PC-3 (cell line): Measurements from ENCODE around the gene VPS52. TPM values are rescaled to one million over a fixed set of nuclear protein-coding genes. Genes with fewer than 3 reads are reported as not detected.
"Not testable (repeated sequence)": the region's sequence is repeated elsewhere in the genome, so short reads cannot be mapped to it uniquely, and the experiment has no call there.

Experiments used
- ATAC-seq: fragments of 200-7000 bp; cut with Tn5 transposase; 2 replicates; pipeline ENCODE4 v1.9.1; 2020; ENCODE audit warnings: mild to moderate bottlenecking, moderate library complexity
- BruUV-seq: library from RNA; stranded (reverse); fragments of 400-500 nt; replicated peaks from 2 replicates; lab custom pipeline; 2021; lab: Mats Ljungman, UMichigan
- CTCF ChIA-PET: fragments of 300-600 bp; sonication (Branson Sonifier 250); formaldehyde crosslinking; loops from one replicate; lab custom pipeline; 2022; ENCODE audit warnings: antibody characterized with exemption; lab: Charles Lee
- POLR2A ChIA-PET: fragments of 300-600 bp; sonication (Branson Sonifier 250); formaldehyde crosslinking; loops from one replicate; lab custom pipeline; 2022; ENCODE audit warnings: antibody characterized with exemption; ENCODE audit not compliant: unreplicated experiment; lab: Charles Lee
- DNase-seq: peaks from one replicate; pipeline ENCODE4 v3.0.0-alpha.2; 2015
- H2AFZ ChIP-seq: fragments of 300-600 bp; sonication (generic); 2 replicates; pipeline ENCODE4 v1.6.0; 2016; ENCODE audit warnings: antibody characterized with exemption, low read length
- H3F3A ChIP-seq: fragments of 300-600 bp; sonication (generic); one replicate; pipeline ENCODE4 v1.6.0; 2017; ENCODE audit warnings: antibody characterized with exemption, low read length, control low read depth, mild to moderate bottlenecking; ENCODE audit not compliant: unreplicated experiment
- H3K27ac ChIP-seq: fragments of 300-600 bp; sonication (generic); 2 replicates; pipeline ENCODE4 v1.5.1; 2016; ENCODE audit warnings: mild to moderate bottlenecking, low read length
- H3K27me3 ChIP-seq: fragments of 300-600 bp; sonication (generic); 2 replicates; pipeline ENCODE4 v1.6.1; 2016; ENCODE audit warnings: low read length, mixed read lengths
- H3K36me3 ChIP-seq: fragments of 300-600 bp; sonication (generic); 2 replicates; pipeline ENCODE4 v1.6.1; 2016; ENCODE audit warnings: low read depth, mixed run types, low read length, mixed read lengths
- H3K4me1 ChIP-seq: fragments of 300-600 bp; sonication (generic); 2 replicates; pipeline ENCODE4 v1.5.1; 2016; ENCODE audit warnings: low read length; ENCODE audit not compliant: insufficient read depth
- H3K4me2 ChIP-seq: fragments of 300-600 bp; sonication (generic); 2 replicates; pipeline ENCODE4 v1.6.0; 2016; ENCODE audit warnings: low read length
- H3K4me3 ChIP-seq: fragments of 300-600 bp; sonication (generic); 2 replicates; pipeline ENCODE4 v1.5.1; 2016; ENCODE audit warnings: mild to moderate bottlenecking, low read length, mixed read lengths
- H3K79me2 ChIP-seq: fragments of 300-600 bp; sonication (generic); 2 replicates; pipeline ENCODE4 v1.6.1; 2017; ENCODE audit warnings: low read length, mixed read lengths
- H3K9ac ChIP-seq: fragments of 300-600 bp; sonication (generic); 2 replicates; pipeline ENCODE4 v1.6.0; 2016; ENCODE audit warnings: mild to moderate bottlenecking, low read length
- H3K9me2 ChIP-seq: fragments of 300-600 bp; sonication (generic); replicated peaks from 2 replicates; pipeline ENCODE4 v1.6.1; 2016; ENCODE audit warnings: mixed run types, low read length, mixed read lengths
- H3K9me3 ChIP-seq: fragments of 300-600 bp; sonication (generic); 2 replicates; pipeline ENCODE4 v1.6.1; 2016; ENCODE audit warnings: low read length, mixed read lengths
- H4K20me1 ChIP-seq: fragments of 300-600 bp; sonication (generic); 2 replicates; pipeline ENCODE4 v1.6.1; 2016; ENCODE audit warnings: low read length, mixed read lengths
- EZH2 ChIP-seq: fragments of 300-600 bp; sonication (generic); IDR thresholded peaks from one replicate; pipeline ENCODE4 v1.6.1; 2017; ENCODE audit warnings: antibody characterized with exemption, mild to moderate bottlenecking, low read length; ENCODE audit not compliant: unreplicated experiment
- EZH2phosphoT487 ChIP-seq: fragments of 300-600 bp; sonication (generic); IDR thresholded peaks from 2 replicates; pipeline ENCODE4 v1.6.1; 2018; ENCODE audit warnings: mild to moderate bottlenecking, antibody characterized with exemption, low read length, borderline replicate concordance
- intact Hi-C: fragments of 100-400 bp; cut with micrococcal nuclease; formaldehyde crosslinking; loops from 2 replicates; pipeline ENCODE4 v1.9.0; 2023
- total RNA-seq: library from RNA; depleted of rRNA; stranded (reverse); fragments of >200 nt; gene quantifications from 2 replicates; pipeline ENCODE4 v1.2.3, GENCODE V29; 2014
- TF ChIP-seq, protein P1 (sequence below): fragments of 300-600 bp; sonication (generic); conservative IDR thresholded peaks from 2 replicates; pipeline ENCODE4 v1.5.1; 2017; ENCODE audit warnings: antibody characterized with exemption, low read depth, mild to moderate bottlenecking, low read length

VPS52 gene
- total RNA-seq, 1 experiment from 2014 or later: 33.7 TPM

DNA sequence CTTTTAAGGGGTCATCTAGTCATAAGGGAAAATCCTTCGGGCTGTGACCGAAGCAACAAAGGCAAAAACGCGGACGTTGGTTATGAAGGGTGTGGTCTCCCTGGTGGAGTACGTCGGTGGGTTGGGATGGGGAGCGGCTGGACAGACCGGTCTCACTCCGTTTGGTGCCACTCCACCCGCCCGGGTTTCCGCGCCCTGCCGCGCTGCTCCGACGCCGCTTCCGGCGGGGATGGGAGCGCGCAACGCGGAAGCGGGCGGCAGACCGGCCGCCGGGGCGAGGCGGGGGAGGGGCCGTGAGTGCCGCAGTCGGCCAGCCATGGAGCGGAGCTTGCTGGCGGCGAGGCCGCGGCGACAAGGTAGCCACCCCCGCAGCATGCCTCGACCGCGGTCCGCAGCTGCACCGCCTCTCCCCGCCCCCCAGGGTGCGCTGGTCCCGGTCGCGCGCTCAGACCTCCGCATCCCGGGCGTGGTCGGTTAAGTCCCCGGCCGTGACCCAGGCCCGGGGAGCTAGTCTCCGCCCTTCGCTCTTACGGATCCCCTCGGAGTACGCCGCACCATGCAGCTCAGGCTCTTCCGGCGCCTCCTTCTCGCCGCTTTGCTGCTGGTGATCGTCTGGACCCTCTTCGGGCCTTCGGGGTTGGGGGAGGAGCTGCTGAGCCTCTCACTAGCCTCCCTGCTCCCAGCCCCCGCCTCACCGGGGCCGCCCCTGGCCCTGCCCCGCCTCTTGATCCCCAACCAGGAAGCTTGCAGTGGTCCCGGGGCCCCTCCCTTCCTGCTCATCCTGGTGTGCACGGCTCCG, 5.4 kb upstream of the VPS52 start, which contains the start of gene B3GALT4:
Gene B3GALT4, plus strand, starts transcription at position 260 of the 799 bp plus-strand sequence. Its CDS starts 297 bp downstream, at position 557.
- H3K4me1 ChIP-seq: peaks cover 42% of the 10 kb centered on the region
- peaks cover 44% of the 10 kb centered on the region for H3K36me3 ChIP-seq
- ChIA-PET POLR2A (interaction anchor here (0.8 kb wide), 1 partner anchor 29 kb away, joined by 7 read pairs; no protein-coding TSS in a partner anchor), CTCF (interaction anchor here (1.1 to 1.6 kb wide), 2 partner anchors 22 to 41 kb away, joined by 3 to 18 read pairs; partner anchors contain the start of gene ZBTB22)
- ATAC-seq (peak; percentile 70), DNase-seq (peak; percentile 92)
- peaks cover 29% of the 10 kb centered on the region for H3F3A ChIP-seq
- H3K9me3 ChIP-seq: no peaks in the 10 kb centered on the region
- H3K27me3 ChIP-seq: no peaks in the 10 kb centered on the region
- no peak for TF ChIP-seq EZH2phosphoT487
- TF ChIP-seq, protein P1, sequence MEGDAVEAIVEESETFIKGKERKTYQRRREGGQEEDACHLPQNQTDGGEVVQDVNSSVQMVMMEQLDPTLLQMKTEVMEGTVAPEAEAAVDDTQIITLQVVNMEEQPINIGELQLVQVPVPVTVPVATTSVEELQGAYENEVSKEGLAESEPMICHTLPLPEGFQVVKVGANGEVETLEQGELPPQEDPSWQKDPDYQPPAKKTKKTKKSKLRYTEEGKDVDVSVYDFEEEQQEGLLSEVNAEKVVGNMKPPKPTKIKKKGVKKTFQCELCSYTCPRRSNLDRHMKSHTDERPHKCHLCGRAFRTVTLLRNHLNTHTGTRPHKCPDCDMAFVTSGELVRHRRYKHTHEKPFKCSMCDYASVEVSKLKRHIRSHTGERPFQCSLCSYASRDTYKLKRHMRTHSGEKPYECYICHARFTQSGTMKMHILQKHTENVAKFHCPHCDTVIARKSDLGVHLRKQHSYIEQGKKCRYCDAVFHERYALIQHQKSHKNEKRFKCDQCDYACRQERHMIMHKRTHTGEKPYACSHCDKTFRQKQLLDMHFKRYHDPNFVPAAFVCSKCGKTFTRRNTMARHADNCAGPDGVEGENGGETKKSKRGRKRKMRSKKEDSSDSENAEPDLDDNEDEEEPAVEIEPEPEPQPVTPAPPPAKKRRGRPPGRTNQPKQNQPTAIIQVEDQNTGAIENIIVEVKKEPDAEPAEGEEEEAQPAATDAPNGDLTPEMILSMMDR: no peak
- TF ChIP-seq EZH2: no peak
- H3K9ac ChIP-seq: peak within 1 kb of the TSS; percentile 71
- peak within 1 kb of the TSS; percentile 77 for H3K27ac ChIP-seq
- no peaks in the 10 kb centered on the region for H3K9me2 ChIP-seq
- peaks cover 38% of the 10 kb centered on the region for H4K20me1 ChIP-seq
- peak within 1 kb of the TSS; percentile 57 for H2AFZ ChIP-seq
- peak within 1 kb of the TSS; percentile 87 for H3K4me3 ChIP-seq
- peaks cover 38% of the 10 kb centered on the region for H3K79me2 ChIP-seq
- H3K4me2 ChIP-seq: peak within 1 kb of the TSS; percentile 98
- BruUV-seq: no TSS peak
- intact Hi-C loops: loop anchor here (10.0 kb wide), 1 partner anchor 72 kb away; the partner anchor contains the start of genes HSD17B8, RING1, RXRB and SLC39A7

DNA sequence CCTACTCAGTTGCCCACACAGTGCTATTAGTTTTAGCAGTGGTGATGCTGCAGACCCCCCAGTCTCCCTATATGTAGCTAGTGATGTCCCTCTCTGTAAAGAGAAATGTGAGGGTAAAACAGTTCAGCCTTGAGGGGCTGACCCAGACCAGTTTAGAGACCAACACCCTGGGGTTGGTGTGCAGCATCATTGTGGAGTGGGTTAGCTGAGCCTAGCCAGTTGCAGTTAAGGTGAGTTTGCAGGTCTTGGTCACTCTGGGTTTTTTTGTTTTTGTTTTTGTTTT, 4.8 kb upstream of the VPS52 start:
- TF ChIP-seq, protein P1: no peak
- no peak for TF ChIP-seq EZH2
- no peak for TF ChIP-seq EZH2phosphoT487
- H3K27me3 ChIP-seq: no peaks in the 10 kb centered on the region
- peak overlapping the region; percentile 71 for H3K9ac ChIP-seq
- no peak overlapping the region for H2AFZ ChIP-seq
- peaks cover 38% of the 10 kb centered on the region for H4K20me1 ChIP-seq
- H3K4me3 ChIP-seq: peak overlapping the region; percentile 87
- peaks cover 42% of the 10 kb centered on the region for H3K4me1 ChIP-seq
- CTCF ChIA-PET: interaction anchor here (1.1 to 1.6 kb wide), 2 partner anchors 23 to 41 kb away, joined by 3 to 18 read pairs; partner anchors contain the start of gene ZBTB22
- peak overlapping the region; percentile 98 for H3K4me2 ChIP-seq
- no peak for ATAC-seq
- no peaks in the 10 kb centered on the region for H3K9me3 ChIP-seq
- BruUV-seq: no TSS peak
- H3K79me2 ChIP-seq: peaks cover 40% of the 10 kb centered on the region
- H3F3A ChIP-seq: peaks cover 29% of the 10 kb centered on the region
- no peaks in the 10 kb centered on the region for H3K9me2 ChIP-seq
- POLR2A ChIA-PET: interaction anchor here (0.5 kb wide), 1 partner anchor 13 kb away, joined by 12 read pairs; the partner anchor contains the start of genes PFDN6 and WDR46
- H3K27ac ChIP-seq: peak overlapping the region; percentile 77
- no peak for DNase-seq
- intact Hi-C loops: loop anchor here (10.0 kb wide), 1 partner anchor 72 kb away; the partner anchor contains the start of genes HSD17B8, RING1, RXRB and SLC39A7
- peaks cover 43% of the 10 kb centered on the region for H3K36me3 ChIP-seq

- Histone ChIP-seq H3K4me2 (peak overlapping the region; percentile 98), H3K9ac (peak overlapping the region; percentile 71), H3K36me3 (peaks cover 43% of the 10 kb centered on the region), H3K4me3 (peak overlapping the region; percentile 87), H3K79me2 (peaks cover 44% of the 10 kb centered on the region), H3K27ac (peak overlapping the region; percentile 77), H3K4me1 (peaks cover 42% of the 10 kb centered on the region), H3F3A (peaks cover 29% of the 10 kb centered on the region), H4K20me1 (peaks cover 38% of the 10 kb centered on the region)
- ATAC-seq, H3K27me3 ChIP-seq, H3K9me2 ChIP-seq, DNase-seq, H2AFZ ChIP-seq, H3K9me3 ChIP-seq, BruUV-seq: not testable (repeated sequence)
- intact Hi-C loops: loop anchor here (10.0 kb wide), 1 partner anchor 71 kb away; the partner anchor contains the start of genes HSD17B8, RING1, RXRB and SLC39A7
- POLR2A ChIA-PET: interaction anchor here (0.5 kb wide), 1 partner anchor 13 kb away, joined by 12 read pairs; the partner anchor contains the start of genes PFDN6 and WDR46
- CTCF ChIA-PET: interaction anchor here (0.7 to 1.1 kb wide), 2 partner anchors 23 to 26 kb away, joined by 3 to 5 read pairs; no protein-coding TSS in a partner anchor
Measured at GRCh38 chr6:33275795-33276580, 4.3 kb upstream of the VPS52 start.
